ENCODE results near the gene FOXJ3.

- no peak for TF ChIP-seq POLR2AphosphoS5 (IDR thresholded peaks at IDR 0.05; ENCODE audit: low read depth, low read length)
- TF ChIP-seq EGR1 (IDR thresholded peaks at IDR 0.05; ENCODE audit: low read depth) = no peak
- TF ChIP-seq CTCF (IDR thresholded peaks at IDR 0.05 in 2 of 3, conservative IDR thresholded peaks at IDR 0.05 in 1 of 3; ENCODE audit: borderline replicate concordance in 1 of 3, insufficient read depth in 1 of 3, low read depth in 2 of 3, low read length in 2 of 3) = no peak
- no peak for TF ChIP-seq POLR2A (IDR thresholded peaks at IDR 0.05; ENCODE audit: borderline replicate concordance, extremely low read depth, insufficient read depth, insufficient read length)
Observed at GRCh38 chr1:42267904-42268303, 67.1 kb downstream of the FOXJ3 start.
